Activated naive CD4-positive, alpha-beta T cell treated with anti-CD3 and anti-CD28 coated beads, Interleukin-2, amount 50 U/mL, for 16 hours (primary cell): Measurements from ENCODE around the gene IL32.
"Not testable (repeated sequence)": the region's sequence is repeated elsewhere in the genome, so short reads cannot be mapped to it uniquely, and the experiment has no call there.

ENCODE experiments used
- DNase-seq: peaks from one replicate; pipeline ENCODE4 v3.0.0-alpha.2; 2020

The IL32 gene

DNA sequence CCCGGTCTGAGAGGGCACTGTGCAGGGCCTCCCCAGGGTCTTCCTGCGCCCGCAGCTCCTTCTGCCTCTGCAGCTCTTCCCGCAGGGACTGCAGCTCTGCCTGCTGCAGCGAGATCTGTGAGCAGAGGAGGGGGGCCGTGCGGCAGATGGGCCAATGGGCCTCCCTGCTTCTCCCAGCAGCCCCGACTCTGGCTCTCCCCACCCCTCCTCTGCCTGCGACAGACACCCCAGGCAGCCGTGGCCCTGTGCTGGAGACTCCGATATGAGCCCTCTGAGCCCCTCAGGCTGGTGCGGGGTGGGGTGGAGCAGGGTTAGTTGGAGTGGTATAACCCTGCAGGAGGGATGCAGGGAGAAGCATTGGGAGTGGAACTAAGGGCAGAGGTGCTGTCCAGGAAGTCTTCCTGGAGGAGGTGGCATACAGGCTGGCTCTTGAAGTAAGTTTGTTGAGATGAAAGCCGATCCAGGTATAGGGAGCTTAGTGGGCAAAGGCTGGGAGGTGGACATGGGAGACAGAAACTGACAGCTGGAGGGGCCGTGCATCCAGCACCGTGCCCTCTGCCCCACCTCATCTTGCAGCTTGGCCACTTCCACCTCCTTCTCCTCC lies 36.6 kb upstream of the IL32 start:
- no peak for DNase-seq

DNA sequence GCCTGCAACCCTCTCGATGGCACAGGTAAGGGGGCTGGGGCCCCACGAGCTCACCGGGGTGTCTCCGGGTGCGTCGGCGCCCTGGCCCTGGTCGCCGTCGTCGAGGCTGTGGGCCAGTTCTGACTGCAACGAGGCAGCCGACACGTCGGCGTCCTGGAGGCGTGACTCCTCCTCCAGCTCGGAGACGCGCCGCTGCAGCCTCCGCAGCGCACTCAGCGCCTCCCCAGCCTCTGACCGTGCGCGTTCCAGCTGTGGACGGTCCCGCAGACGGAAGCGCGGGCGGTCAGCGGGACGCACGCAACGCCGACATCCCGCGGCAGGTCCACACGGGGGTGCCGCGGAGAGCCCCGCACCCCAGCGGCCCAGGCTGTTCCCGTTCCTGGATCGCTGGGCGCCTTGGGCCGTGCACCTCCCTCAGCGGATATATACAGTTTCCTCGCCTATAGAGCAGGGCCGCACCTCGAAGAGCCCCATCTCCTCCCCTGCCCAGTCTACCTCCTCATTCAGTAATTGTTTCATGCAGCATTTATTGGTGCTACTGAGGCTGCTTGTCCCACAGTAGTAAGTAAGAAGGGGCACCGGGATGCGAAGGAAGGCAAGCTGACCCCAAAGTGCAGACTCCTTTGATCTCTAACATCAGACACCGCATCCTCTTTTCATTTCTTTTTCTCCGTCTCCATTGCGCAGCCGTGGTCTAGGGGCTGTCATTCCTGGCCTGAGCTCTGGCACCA lies 35.8 kb upstream of the IL32 start:
- peak; percentile 55 for DNase-seq

DNA sequence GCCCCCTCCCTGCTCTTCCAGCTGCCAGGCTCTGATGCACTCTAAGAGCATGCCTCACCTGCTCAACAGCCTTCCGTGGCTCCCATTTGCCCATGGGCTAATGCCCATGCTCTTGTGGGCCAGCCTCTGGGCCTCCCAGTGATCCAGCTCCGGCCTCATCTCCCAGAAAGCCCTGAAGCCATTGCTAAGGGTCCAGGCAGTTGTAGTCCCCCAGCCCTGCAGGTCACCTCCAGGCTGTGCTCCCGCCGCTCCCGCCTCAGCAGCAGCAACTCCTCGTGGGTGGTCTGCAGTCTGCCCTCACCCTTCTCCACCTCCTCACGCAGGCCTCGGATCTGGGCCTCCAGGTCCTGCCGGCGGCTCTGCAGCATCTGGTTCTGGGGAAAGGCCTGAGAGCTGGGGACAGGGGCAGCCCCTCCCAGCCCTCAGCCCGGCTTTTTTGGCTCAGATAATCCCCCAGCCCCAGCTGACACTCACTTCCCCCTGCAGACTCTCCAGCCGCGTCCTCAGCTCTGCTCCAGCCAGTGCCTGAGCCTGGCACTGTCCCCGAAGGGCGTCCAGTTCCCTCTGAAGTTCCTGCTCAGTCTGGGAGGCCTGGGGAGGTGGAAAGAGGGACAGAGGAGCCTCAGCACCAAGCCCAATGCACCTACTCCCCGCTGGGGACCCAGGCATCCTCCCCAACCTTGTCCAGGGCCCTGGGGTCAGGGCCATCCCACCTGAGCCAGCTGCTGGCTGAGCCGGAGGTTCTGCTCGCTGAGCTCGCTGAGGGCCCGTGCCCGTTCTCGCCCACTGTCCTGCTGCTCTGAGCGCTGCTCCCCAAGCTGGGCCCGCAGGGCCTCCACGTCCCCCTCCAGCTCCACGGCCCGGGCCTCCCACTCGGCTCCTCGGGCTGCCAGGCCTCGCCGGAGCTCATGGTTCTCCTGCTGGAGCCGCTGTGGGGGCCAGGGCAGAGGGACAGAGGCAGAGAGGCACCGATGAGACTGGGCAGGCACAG lies 34.9 kb upstream of the IL32 start:
- DNase-seq, result no peak

DNA sequence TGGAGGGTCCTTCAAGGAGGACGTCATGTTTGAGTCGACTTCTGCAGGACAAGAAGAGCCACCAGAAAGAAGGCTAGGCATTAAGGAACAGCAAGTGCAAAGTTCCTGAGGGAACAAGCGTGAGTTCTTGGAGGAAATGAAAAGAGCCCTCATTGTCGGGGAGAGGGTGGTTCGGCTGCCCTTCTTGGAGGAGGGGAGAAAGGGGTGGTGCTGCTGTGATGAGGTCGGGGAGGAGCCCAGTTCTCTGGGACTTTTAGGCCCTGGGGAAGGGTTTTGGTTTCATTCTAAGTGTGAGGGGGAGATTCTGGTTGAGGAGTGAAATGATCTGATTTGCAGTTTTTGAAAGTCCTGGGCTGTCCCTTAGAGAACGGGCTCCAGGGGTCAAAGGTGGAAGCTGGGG lies 32.8 kb upstream of the IL32 start:
- DNase-seq, result no peak

DNA sequence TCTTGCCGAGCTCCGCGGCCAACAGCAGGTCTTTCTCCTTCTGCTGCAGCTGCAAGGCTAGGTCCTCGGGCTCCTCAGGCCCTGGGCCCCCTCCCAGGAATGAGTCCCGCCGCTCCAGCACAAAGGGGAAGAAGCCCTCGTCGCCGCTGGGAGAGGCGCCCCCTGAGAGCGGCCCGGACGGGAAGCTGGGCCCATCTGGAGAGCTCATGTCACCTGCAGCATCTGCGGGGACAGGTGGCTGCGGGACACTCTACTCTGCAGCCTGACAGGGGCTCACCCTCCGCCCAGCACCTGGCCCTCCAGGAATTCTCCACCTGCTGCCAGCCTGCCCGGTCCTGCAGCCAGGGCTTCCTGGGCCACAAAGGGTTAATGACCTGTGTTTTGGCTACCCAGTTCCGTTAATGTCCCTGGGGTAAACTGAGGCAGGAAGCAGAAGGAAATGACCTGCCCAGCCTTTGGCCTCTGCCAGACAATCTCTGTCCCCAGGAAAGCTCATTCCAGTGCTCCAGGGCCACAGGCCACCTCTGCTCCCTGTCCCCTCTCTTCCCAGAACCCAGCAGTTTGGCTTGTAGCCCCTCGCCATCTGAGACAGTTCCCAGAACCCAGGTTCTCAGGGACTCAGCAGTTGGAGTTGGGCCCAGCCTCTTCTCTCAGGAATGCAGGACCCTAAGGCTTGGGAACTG lies 30.0 kb upstream of the IL32 start:
- DNase-seq, result no peak

DNA sequence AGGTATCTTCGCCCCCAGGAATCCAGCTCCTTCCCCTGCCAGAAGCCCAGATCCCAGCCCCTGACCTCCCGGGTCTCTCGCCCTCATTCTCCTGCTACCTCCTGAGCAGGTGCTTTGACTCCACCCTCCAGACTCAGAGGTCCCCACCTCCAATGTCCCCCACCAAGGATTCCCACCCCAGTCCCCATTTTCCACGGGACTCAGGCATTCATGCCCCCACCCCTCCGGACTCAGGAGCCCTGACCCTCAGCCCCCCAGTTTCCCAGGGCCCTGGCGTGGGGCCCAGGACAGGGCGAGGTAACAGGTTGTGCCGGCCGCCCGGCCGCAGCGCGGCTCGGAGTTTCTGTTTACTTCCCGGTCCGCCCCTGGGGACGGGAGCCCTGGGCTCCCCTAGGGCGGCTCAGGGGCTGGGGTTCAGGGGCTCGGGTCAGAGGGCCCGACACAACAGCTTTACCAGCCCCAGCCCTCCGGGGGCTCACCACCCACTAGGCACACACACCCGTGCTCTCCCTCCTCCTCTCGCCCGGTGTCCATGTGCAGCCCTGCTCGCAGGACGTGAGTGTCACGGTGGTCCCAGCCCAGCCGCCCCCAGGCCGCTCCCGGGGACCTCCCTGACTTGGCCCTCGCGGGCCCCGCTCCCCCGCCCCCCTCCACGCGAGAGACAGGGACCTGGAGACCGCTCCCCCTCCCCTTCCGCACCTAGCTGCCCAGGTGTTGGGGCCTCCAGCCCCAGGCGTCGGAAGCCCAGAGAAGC lies 29.3 kb upstream of the IL32 start:
- no peak for DNase-seq

DNA sequence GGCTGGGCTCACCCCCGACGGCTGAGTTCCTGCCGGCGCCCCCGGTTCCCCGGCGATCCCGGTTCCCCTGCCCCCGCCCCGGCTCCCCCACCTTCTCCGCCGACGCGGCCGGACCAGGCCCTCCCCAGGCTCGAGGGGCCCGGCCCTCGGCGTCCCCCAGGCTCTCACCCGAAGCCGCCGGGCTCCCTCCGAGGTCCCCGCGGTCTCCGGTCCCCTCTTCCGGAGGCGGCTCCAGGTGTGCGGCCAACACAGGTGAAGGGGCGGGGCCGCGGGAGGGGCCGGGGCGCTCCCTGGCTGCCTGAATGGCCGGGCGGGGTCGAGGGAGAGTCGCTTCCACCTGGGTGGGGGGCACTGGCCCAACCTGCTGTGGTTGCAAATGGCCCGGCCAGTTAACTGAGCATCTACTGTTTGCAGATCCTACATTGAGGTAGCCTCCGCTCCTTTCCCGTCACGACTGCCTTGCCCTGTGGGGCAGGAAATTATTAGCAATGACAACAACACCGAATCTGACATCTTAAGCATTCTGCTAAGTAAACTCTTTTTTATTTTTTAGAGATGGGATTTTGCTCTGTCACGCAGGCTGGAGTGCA lies 28.6 kb upstream of the IL32 start, which contains the start of gene BICDL2:
BICDL2 (minus strand) TSS at position 219 of the 590 bp plus-strand sequence. CDS start 1,448 bp downstream, outside the sequence.
- DNase-seq, result no peak

DNA sequence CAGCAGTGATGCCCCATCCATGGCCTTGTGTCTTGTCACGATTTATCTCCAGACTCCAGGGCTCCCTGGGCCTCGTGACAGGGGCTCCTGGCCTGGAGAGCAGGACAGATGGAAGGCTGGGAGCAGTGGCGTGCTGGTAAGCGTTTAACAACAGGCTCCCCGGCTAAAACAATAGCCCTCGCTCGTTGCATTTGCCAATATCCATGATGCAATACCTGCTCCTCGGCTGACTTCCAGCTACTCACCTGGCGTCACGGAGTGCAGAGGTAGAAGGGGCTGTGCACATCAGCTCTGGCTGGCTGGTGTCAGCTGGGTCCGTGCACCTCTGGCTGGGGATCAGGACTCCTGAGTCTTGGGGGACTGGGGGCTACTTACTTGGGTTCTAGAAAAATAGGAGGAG lies 27.2 kb upstream of the IL32 start:
- DNase-seq, result no peak

DNA sequence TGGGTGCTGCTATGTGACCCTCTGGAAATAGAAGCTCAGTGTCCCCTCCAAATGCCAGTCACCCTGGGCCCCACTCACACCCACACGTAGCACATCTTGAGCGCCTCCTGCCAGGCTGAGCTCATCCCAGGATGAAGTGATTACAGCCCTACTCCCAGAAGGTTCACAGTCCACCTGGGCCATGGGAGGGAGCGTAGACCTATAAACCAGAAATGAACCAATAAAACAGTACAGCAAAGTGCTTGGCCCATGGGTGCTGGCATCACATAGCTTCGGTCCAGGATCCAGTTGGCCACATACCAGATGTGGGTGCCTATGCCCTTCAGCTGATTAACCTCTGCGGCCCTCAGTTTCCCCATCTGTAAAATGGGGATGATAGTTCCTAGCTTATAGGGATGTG lies 26.5 kb upstream of the IL32 start:
- no peak for DNase-seq

DNA sequence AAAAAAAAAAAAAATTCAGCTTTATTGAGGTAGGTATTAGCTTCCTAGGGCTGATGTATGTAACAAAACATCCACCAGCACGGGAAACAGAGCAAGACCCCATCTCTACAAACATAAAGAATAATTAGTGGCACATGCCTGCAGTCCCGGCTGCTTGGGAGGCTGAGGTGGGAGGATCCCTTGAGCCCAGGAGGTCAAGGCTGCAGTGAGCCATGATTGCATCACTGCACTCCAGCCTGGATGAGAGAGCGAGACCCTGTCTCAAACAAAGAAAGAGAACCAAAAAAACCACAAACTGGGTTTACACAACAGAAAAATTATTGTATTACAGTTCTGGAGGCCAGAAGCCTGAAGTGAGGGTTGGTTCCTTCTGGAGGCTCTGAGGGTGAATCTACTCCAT lies 23.1 kb upstream of the IL32 start:
- no peak for DNase-seq

DNA sequence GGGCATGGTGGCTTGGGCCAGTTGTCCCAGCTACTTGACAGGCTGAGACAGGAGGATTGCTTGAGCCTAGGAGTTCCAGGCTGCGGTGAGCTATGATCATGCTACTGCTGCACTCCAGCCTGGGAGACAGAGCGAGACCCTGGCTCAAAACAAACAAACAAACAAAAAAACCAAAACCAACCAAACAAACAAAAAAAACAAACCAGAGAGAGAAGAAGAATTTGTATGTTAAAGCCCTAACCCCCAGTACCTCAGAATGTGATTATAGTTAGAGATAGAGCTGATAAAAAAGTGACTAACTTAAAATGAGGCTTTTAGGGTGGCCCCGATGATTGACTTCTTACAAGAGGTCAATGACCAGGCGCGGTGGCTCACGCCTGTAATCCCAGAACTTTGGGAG lies 20.7 kb upstream of the IL32 start:
- DNase-seq, result no peak

DNA sequence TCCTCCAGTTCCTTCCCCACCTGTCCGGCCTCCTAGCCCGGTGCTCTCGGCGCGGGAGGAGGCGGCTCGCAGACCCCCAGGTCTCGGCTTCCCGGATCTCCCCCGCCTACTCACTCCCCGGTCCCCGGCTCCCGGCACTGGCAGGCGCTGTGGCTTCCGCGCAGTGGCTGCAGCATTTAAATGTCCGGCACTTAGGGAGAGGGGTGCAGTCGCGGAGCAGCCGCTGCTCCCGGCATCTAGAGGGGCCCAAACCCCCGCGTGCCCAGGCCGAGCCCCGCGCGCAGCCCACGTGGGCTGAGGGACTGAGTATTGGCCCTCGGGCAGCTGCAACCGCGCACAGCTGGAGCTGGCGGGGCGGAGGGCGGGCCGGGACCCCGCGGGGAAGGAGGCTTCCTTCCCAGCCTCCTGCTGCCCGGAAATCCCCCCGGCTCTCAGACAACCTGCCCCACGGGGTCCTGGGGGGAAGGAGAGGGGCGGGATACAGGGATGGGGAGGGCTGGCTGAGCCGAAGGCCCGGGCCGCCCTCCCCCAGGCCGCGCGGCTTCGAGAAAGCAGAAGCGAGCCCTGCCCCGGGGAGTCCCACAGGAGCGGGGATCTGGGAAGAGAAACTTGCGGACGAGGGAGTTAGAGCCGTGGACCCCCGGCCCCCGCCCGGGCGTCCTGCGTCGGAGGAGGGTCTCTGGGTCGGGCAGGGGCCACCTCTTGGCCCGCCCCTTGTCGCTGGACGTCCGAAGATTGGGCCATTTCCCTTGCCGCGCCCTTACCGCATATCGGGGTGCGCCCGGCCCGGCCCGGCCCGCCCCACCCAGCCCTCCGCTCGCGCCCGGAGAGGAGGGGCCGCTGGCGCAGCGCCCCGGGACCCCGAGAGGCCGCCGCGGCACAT lies 19.4 kb upstream of the IL32 start, which contains the start of gene MMP25:
MMP25 (plus strand) TSS at position 804 of the 883 bp plus-strand sequence. CDS start 357 bp downstream, outside the sequence.
- DNase-seq, result no peak

DNA sequence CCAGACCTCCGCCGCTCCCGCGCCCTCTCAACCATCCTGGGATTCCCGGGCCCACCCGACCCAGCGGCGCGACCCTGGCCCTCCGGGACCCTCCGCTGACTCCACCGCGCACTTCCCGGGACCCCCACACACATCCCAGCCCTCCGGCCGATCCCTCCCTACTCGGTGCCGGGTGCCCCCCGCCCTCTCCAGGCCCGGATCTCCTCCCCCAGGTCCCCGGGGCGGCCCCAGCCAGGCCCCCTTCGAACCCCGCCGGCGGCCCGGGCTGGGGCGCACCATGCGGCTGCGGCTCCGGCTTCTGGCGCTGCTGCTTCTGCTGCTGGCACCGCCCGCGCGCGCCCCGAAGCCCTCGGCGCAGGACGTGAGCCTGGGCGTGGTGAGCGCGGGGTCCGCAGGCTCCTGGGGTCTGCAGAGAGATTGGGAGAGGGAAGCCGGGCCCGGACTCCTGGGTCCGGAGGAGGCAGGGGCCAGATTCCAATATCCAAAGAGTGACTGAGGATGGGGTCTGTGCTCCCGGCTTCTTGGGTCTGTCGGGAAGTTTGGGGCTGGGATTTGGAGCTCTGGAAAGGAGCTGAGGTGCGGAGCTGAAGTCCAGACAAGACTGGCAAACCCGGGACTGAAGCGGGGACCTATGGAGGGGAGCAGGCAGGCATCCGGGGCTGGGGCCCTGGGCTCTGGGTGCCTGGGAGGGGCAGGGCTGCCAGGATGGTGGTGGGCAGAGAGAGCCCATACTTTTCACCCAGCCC lies 18.6 kb upstream of the IL32 start:
- DNase-seq, result no peak

DNA sequence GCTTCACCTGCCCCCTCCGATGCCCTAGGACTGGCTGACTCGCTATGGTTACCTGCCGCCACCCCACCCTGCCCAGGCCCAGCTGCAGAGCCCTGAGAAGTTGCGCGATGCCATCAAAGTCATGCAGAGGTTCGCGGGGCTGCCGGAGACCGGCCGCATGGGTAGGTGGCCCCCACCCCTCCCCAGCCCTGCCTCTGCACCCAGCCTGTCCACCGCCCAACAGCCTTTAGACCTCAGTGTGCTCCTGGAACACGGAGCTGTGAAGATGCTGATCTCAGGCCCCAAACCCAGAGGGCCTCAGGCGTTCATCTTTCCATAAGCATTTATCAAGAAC lies 18.1 kb upstream of the IL32 start:
- DNase-seq, result no peak

DNA sequence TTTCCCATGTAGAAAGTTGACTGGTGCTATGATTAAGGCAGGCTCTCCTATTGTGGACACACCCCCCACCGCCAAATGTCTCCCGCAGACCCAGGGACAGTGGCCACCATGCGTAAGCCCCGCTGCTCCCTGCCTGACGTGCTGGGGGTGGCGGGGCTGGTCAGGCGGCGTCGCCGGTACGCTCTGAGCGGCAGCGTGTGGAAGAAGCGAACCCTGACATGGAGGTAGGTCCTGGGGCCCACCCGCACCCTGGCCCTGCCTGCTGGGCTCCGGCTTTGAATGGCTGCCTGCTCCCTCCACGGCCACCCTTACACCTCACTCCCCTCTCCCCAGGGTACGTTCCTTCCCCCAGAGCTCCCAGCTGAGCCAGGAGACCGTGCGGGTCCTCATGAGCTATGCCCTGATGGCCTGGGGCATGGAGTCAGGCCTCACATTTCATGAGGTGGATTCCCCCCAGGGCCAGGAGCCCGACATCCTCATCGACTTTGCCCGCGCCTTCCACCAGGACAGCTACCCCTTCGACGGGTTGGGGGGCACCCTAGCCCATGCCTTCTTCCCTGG lies 15.4 kb upstream of the IL32 start:
- DNase-seq, result no peak

DNA sequence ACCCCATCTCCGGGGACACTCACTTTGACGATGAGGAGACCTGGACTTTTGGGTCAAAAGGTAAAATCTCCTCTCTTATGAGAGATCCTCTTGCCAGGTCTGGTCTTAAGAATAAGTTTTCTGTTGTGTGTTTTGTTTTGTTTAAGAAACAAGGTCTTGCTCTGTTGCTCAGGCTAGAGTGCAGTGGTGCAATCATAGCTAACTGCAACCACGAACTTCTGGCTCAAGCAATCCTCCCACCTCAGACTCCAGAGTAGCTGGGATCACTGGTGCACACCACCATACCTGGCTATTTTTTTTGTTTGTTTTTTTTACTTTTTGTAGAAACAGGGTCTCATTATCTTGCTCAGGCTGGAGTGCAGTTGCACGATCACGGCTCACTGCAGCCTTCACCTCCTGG lies 15.0 kb upstream of the IL32 start:
- no peak for DNase-seq

DNA sequence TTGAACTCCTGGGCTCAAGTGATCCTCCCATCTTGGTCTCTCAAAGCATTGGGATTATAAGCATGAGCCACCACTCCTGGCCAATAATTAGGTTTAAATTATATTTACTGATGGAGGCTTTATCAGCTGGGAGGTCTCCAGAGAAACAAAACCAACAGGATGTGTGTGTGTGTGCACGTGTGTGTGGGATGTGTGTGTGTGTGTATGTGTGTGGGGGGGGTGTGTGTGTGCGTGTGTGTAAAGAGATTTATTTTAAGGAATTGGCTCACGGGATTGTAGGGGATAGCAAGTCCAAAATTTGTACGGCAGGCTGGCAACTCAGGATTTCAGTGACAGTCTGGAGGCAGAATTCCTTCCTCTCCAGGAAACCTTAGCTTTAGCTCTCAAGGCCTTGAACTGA lies 14.4 kb upstream of the IL32 start:
- DNase-seq, result no peak

DNA sequence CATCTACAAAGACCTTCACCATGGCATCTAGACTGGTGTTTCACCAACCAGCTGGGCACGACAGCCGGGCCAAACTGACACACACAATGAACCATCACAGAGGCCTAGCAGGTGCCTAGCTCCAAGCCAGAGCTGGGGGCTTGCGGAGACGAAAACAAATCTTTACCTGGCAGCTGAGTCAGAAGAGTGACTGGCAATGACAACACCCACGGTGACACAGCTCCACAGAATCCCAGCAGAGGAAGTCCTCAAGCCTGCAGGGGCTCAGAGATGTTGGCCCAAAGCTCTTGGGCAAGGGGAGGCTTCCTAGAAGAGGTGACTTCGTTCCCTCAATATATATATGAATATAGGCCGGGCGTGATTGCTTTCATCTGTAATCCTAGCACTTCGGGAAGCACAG lies 13.9 kb upstream of the IL32 start:
- DNase-seq, result no peak

DNA sequence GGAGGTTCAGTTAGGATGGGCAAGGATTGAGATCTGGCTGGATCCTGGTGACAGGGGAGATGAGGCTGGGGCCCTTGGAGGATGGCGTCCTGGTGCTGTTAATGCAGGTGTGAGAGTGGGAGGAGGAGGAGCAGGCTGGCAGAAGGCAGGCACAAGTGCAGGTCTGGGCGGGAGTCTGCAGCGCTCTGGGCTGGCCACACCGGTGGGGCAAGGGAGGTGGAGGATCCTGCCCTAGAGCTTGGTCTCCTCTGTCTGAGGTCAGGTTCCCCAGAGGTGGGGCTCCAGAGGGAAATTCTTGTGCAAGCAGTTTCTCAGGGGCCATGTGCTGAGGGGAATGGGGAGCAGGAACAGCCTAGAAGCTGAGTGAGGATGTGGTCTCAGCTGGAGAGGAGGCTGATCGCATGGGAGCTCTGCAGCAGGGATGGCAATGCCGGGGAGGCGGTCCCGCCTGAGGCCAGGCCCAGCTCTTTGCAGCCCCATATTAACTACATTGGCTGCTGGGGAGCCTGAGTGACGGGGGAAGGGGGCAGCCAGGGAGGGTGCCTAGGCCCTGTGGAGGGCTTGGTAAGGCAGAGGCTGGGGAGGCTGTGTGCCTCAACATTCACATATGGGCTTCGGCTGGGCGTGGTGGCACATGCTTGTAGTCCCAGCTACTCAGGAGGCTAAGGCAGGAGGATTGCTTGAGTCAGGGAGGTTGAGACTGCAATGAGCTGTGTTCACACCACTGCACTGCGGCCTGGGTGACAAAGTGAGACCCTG lies 12.7 kb upstream of the IL32 start:
- not testable (repeated sequence) for DNase-seq
